Stimulated activated CD8-positive, alpha-beta memory T cell treated with anti-CD3 and anti-CD28 coated beads, Interleukin-4, amount 100 ng/mL, for 24 hours (primary cell): ENCODE results near the gene RIOK2.
"Not testable (repeated sequence)": the region's sequence is repeated elsewhere in the genome, so short reads cannot be mapped to it uniquely, and the experiment has no call there.

Source experiments
- DNase-seq: peaks from one replicate; pipeline ENCODE4 v3.0.0-alpha.2; 2020; ENCODE audit warnings: low read depth

RIOK2 gene

DNA sequence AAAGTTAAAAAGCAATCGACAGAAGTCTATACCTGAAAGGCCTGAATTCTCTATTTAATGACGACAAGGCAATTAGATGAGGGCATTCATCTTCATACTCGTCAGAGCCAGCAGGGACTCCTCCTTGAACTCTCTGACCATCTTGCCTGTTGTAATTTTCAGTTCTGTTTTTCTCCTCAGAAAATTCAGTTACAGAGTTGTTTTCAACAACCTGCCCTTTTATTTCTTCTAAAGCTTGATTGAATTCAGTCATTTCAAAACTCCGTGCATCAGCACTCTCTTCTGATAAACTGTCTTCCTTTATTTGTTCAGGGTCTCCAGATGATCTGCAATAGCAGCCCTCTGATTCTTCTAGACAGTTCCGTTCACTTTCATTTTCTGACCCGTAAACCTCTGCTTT lies 15.6 kb downstream of the RIOK2 start:
- no peak for DNase-seq

DNA sequence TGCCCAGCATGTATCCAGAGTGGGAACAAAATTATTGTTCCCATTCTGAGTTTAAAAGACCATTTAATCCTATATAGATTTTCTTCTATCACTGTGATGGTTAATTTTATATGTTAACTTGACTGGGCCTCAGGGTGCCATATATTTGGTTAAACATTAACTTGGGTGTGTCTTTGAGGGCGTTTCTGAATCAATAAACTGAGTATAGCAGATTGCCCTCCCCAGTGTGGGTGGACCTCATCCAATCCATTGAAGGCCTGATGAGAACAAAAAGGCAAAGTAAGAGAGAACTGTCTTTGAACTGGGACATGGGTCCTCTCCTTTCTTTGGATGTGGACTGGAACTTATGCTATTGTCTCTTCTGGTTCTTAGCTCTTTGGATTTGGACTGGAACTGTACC lies 17.3 kb downstream of the RIOK2 start:
- DNase-seq, result no peak

DNA sequence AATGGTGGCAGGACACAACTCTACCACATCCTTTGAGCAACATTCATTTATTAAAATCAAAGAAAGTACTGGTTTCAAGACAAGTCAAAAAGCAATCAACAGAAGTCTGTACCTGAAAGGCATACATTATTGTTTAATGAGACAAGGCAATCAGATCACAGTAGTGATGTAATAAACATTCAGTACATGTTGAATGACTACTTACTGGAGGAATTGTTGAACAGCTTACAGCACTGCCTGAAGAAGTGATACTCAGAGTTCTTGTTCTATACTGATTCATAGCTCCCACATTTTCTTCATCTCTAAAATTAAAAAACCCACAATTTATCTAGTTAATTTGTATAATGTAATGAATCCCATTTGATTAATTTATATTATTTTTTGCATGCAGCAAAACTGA lies 18.2 kb downstream of the RIOK2 start:
- DNase-seq, result no peak

DNA sequence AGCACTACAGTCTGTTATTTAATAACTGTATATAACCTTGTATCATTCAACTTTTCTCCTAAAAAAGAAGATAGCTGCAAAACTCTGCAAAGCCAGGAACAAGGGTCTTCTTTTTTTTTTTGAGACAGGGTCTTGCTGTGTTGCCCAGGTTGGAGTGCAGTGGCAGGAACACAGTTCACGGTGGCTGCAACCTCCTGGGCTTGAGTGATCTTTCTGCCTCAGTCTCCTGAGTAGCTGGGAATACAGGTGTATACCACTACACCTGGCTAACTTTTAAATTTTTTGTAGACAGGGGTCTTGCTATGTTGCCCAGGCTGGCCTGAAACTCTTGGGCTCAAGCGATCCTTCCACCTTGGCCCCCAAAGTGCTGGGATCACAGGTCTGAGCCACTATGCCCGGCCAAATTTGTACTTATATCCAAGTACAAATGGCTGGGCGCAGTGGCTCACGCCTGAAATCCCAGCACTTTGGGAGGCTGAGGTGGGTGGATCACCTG lies 19.2 kb downstream of the RIOK2 start:
- no peak for DNase-seq

DNA sequence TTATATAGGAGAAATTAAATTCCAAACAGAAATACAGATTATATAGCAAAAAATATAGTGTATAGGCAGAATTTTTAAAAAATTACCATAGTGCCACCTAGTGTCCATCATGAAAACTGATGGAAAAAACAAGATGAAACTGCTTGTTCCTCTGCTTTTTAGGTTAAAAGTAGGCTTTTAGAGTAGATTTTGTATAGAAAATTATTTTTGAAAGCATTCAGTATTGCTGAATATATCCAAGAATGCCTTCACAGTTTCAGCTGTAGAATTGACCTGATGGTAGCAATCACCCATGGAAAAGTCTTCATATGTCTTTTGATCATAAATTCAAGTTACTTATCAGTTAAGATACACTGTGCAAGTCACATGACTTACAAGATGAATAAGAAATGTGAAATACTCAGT lies 19.7 kb downstream of the RIOK2 start:
- no peak for DNase-seq

DNA sequence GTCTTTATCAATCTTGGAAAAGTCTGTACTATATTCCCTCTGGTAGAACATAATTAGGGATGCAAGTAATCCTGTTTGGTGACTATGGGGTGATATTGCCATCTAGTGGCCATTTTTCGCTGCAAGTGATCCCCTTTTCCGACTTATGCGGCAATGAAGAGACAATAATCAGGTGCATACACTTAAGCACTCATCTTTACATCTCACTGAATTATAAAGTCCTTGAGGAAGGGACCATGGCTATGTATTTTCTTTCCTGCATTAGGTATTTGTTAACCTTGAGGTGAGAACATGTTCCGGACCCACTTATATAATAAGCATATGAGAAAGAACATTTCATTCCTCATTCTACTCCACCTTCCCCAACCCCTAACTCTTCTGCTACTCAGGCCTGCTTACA lies 21.0 kb downstream of the RIOK2 start:
- DNase-seq, result no peak

DNA sequence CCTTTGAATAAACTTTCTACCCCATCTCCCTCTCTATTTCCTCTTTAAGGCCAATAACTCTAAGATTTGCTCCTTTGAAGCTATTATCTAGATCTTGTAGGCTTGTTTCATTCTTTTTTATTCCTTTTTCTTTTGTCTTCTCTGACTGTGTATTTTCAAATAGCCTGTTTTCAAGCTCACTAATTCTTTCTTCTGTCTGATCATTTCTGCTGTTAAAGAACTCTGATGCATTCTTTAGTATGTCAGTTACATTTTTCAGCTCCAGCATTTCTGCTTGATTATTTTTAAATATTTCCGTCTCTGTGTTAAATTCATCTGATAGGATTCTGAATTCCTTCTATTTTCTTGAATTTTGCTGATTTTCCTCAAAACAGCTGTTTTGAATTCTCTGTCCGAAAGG lies 25.4 kb downstream of the RIOK2 start:
- DNase-seq, result no peak

DNA sequence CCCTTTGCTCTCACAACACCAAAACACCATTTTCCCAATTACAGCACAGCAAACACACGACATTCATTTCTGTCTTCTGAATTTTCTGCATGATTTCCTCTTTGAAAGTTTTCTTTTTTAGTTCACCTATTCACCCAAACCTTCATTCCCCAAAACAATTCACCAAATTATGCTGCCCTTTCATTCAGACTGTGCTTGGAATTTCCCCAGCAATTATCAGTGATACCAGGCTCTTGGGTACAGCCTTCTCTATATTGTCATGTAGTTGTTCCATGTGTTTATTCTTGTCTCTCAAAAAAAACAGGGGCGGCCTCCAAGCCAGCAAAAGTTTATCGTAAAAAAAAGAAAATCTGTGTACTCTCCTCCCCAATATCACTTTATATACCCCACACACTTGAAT lies 31.7 kb downstream of the RIOK2 start:
- DNase-seq, result no peak

DNA sequence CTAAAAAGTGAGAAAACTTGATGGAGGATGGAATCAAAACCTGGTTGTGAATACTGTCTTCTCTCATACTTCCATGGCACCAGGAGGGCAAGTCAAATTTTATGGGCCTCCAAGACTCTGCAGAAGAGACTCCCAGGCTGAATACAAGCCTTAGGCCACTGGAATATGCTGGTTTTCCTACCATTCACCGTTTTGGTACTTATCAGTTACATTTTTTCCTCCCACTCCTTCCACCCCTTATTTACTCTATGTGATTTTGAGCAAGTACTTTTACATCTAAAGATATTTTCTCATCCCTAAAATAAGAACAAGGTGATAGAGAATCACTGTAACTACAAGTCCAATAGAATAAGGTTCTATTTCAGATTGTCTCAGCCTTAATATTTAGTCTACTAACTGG lies 32.6 kb downstream of the RIOK2 start:
- DNase-seq, result no peak

DNA sequence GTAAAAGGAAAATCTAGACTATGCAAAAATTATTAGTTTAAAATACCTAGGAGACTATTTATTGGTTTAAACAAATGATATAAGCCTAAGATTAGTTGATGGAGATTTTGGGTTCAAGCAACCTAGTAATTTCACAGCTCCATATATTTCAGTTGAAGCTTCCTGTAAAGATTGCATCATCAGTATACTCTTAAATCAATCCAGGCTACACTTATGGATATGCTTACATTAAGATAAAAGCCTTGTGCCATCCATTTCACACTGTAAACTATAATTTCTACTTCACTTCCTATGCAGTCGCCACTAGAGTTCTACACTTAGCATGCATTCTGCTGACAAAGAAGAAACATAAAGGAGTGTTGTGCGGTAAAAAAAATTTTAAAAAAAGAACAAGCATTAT lies 33.3 kb downstream of the RIOK2 start:
- no peak for DNase-seq

DNA sequence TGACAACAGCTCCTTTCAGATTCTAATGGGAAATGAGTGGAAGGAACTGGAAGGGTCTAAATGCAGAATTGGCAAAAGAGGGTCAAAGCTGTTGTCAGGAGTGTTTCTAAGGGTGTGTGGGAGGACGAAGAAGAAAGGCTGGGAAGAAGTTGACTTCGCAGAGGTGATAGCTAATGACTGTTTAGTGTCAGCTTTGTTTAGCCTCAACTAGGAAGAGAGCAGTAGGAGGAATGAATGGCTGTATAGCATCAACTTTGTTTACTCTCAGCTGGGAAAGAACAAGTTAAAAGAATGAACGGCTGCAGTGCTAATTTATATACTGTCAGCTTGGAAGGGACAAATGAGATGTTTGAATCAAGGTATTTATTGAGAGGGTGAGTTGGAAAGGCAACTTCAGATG lies 34.8 kb downstream of the RIOK2 start:
- no peak for DNase-seq

DNA sequence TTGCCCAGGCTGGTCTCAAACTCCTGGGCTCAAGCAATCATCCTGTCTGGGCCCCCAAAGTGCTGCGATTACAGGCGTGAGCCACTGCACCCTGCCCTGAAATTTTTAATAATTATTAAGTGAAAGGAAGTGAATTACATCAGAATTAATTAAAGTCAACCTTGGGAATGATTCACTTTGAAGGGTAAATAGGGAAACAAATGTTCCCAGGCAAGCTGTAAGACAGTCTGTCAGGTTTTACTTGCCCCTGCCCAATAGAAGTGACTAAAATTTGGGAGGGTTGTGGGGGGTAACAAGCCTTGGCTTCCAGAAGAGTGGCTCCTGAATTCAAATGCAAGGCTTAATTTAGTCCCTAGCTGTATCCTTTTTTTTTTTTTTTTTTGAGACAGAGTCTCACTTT lies 39.3 kb downstream of the RIOK2 start:
- DNase-seq, result no peak

DNA sequence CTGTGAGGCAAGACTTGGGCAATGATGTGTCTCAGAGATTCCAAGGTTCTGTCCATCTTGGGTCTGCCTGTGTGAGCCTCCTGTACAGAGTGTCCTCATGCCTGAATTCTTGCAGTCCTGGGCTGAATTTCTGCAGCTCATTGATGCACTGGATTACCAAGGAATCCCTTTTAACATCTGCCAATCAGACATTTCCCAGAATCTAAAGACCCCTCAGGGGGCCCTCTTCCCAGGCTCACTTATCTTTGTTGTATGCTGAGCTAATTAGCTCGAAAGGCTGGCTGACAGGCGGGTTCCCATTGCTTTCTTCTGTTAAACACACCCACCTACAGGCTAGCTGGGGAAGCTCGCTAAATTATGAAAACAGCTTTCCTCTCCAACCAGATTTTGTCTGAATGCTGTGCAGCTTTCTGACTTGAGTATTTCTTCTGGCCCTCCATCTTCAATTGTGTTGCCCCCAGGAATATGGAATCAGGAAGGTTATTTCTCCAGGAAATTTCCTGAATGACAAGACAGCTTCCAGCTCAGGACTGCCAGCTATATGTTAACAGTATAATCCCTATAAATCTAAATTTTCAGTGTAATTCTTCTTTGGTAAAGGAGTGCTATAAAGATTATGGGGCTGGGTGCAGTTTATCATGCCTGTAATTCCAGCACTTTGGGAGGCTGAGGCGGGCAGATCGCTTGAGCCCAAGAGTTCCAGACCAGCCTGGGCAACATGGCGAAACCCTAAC lies 40.4 kb downstream of the RIOK2 start, which contains the start of gene LIX1:
TSS of gene LIX1 (minus strand) at position 91 of the 734 bp plus-strand sequence. CDS start at position 56, 35 bp downstream.
- DNase-seq, result no peak

DNA sequence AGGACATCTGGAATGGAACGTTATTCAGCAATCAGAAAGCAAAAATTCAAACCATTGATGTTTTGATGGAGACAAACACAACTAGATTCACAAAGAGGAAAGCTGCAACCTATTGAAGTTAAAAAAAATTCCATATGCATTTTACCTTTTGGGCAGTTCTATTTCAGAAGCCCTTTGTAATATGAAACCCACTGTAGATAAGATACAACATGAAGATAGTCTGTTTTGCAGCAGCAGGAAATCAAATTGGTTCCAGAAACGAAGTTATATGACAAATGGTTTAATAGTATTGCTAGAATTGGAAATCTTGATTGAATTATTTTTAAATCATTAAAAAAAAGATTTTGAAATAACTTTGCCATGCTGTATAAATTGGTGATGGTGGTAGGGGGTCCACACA lies 41.5 kb downstream of the RIOK2 start:
- DNase-seq, result no peak

DNA sequence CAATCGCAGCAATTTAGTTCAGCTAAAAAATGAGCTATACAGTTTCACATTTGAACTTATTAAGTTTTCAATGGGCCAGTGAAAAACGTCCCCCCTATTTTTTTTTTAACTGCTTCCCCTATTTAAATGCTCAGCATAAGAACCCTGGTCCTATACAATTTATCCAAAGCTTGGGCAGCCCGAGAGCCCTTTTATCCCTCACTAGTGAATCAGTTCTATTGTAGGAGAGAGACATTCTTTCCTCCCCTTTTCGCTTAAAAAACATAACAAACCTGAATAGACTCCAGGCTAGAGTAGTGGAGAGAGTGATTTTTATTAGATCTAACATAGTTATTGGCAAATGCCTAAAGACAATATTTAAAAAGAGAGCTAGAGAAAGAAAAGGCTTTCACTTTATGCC lies 42.0 kb downstream of the RIOK2 start:
- no peak for DNase-seq

DNA sequence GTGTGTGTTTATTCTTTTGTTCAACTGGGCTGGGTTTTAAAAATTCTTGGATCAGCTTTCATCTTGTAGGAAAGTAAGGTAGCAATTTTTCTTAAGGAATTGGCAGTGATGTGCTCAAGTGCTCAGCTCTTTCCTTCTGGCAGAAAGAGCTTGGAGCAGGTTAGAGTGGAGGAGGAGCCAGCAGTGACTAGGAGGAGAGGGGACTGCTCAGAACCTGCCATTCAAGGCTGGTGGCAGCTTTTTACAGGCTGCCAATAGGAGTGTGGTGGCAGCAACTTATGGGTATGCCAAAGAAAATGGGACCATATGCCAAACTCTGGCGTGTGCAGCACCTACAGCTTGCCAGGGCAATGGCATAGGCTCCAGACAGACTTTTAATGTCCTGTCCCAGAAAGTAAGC lies 42.8 kb downstream of the RIOK2 start:
- not testable (repeated sequence) for DNase-seq

DNA sequence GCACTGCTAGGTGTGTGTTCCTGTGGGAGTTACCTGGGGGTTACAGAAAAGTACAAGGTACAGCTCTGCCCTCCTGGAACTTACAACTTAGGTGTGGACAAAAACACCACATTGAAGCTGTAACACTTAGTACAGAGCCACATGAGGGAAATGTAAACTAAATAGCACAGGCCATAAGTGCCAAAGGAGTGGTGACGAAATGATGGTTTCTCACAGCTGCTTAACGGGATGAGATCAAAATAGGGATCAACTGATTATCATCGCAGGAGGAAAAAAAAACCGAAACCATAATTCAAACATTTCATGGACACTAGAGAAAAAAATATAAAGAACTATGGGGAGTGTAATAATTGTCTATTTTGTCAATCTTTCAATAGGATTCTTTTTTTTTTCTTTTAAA lies 46.6 kb downstream of the RIOK2 start:
- no peak for DNase-seq

DNA sequence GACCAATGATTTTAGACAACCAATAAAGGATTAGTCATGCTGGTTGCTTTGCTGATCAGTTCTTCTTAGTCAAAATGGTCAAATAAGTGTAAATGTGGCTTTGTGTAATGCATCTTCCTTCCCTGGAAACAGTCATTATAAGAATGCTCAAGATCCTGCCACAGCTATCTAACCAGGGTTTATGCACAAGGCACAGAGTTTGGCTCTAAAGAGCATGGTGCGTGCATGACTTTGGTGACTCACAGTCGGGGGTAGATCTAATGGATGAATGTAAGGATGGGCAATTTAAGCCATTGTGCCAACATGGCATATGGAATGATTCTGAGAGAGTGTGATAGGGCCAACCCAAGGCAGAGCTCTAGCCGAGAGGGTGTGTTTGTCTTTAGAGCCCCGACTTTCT lies 47.2 kb downstream of the RIOK2 start:
- DNase-seq, result no peak

DNA sequence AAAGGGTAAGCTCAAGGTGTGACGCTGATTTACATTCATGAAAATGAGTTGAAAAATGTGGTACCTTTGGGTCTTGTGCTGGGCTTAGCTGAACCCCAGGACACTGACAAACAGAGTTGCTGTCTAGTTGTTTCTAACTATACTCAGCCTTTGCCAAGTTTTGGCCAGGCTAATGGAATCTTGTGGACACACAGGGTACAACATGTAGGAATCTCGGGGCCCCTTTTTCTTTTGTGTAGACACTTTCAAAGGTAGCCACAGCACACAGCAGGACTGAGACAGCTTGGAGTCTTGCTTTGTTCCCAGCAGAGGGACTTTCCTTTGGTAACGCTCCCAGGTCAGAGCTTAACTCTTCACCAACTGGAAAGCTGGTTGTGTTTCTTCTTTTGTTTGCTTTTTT lies 48.4 kb downstream of the RIOK2 start:
- DNase-seq, result no peak

DNA sequence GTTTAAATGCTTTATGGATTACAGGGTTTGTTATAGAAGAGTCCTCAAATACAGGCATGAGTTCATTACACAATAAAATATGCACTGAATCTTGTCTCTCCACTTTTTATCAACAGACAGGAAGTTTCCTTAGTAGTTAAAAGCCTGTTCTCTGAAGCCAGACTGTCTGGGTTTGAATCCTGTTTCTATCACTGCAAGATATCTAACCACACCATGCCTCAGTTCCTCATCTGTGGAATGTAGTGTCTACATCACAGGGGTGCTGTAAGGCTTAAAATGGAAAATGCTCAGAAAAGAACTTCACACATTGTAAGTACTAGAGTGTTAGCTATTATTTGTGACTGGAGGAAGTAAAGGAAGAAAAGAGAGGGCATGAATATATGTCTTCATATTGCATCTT lies 49.9 kb downstream of the RIOK2 start:
- DNase-seq, result no peak

DNA sequence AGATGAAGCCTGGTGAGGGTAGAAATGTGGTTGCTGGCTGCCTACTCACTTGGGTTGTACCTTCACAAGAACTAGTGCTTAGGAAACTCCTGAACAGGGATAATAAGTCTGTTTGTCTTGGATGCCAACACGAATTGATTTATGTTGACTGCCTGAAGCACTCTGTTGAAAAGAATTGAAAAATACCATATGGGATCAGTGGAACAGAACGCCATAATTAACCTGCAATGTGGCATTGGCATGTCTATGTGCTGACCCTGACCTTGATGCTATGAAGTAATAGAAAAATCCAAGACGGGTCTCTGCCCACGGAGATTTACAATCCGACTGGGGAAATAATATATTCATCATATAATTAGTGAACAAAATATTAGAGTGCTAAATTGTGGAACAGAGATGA lies 51.1 kb downstream of the RIOK2 start:
- no peak for DNase-seq

DNA sequence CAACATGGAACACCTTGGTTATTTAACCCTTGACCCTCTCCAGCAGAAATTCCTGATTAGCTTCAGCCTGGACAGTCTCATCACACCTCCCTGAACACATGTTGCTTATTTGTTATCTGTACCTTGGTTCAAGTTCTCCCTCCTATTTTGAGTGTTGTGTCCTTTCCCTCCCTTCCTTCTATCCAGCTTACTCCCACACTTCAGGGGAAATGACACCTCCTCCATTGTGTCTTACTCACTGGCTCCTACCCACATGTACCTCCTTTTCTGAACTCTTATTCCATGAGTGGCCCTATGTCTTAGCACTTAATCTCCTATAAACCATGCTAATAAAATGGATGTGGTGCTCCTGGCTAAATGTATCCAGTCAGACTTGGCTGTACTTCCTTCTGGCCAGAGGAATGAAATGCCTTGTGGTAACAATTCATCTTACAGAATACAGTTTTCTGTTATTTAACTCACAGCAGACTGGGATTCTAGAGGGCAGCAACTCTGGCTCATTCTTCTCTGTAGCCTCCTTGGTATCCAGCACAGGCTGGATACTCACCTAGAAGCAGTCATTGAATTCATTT lies 51.8 kb downstream of the RIOK2 start:
- DNase-seq, result no peak

DNA sequence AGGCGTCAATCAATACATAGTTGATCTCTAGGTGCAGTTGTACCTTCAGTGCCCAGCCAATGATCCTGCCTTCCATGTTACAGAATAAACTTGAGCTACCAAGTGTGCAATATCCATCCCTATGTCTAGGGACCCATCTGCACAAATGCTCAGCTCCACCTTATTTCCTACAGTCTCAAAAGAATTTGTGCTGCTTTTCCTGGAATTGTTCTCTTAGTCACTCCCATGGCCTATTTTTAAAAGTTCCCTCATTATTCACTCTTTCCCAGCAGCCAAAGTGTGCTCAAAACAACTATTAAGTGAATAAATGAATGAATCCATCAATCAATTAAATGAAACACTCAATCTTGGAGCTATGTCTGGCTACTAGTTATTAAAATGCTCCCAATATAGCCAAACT lies 55.3 kb downstream of the RIOK2 start:
- DNase-seq, result no peak

DNA sequence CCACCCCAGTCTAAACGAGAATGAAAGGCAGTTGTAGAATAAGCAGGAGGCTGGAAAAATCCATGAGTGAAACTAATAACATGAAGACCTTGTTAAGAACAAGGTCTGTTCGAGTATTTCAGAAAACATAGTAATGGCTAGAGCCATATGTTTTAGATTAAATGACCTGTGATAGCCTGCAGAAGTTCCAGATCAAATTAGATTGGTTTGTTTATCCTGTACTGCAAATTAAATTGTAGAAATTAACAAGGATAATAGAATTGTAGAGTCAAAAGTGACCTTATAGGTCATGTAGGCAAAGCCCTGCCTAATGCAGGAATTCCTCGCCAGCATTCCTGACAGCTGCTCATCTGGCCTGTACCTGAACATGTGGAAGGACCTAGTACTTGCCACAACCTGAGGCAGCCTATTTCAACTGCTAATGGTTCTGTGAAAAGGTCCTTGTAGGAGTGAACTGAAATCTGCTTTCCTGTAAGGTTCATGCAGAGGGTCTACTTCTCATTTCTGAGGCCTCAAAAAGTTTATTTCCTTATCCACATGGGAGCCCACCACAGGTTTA lies 57.8 kb downstream of the RIOK2 start:
- DNase-seq, result no peak
